GM12878 (cell line): ENCODE measurements around the gene NEGR1. TPM values are rescaled to one million over a fixed set of nuclear protein-coding genes. Genes with fewer than 3 reads are reported as not detected.

Experiments
- ATAC-seq: fragments of 200-7000 bp; cut with Tn5 transposase; 3 replicates; pipeline ENCODE4 v1.9.1; 2020; ENCODE audit warnings: mild to moderate bottlenecking, moderate library complexity
- BruUV-seq: library from RNA; stranded (reverse); fragments of 400-500 nt; replicated peaks from 2 replicates; lab custom pipeline; 2021; lab: Mats Ljungman, UMichigan
- CTCF ChIA-PET: fragments of 300-600 bp; sonication (Branson Sonifier 250); formaldehyde crosslinking; extraction: SDS; loops from one replicate; lab custom pipeline; 2021; ENCODE audit warnings: inconsistent platforms; lab: Yijun Ruan, JAX
- POLR2A ChIA-PET: fragments of 350-600 bp; formaldehyde crosslinking; extraction: SDS; loops from one replicate; lab custom pipeline; 2021; ENCODE audit warnings: inconsistent platforms; lab: Charles Lee
- RAD21 ChIA-PET: fragments of 300-600 bp; sonication (Branson Sonifier 250); formaldehyde crosslinking; loops from one replicate; lab custom pipeline; 2023; ENCODE audit warnings: antibody characterized with exemption; ENCODE audit not compliant: unreplicated experiment; lab: Charles Lee
- SMC1A ChIA-PET: fragments of 300-600 bp; sonication (Branson Sonifier 250); formaldehyde crosslinking; loops from one replicate; lab custom pipeline; 2023; ENCODE audit not compliant: unreplicated experiment, uncharacterized antibody; lab: Charles Lee
- DNase-seq: peaks from one replicate; pipeline ENCODE4 v3.0.0-alpha.2; 2011; ENCODE audit warnings: low read depth, low spot score
- FAIRE-seq: peaks from 3 replicates; lab custom pipeline; 2011; peaks lifted over from hg19 to GRCh38; lab: Jason Lieb, UNC
- H2AFZ ChIP-seq: 2 replicates; pipeline ENCODE4 v1.6.0; 2011; ENCODE audit warnings: low read depth, low read length, control low read depth; ENCODE audit not compliant: control insufficient read depth
- H3K27ac ChIP-seq: 2 replicates; pipeline ENCODE4 v1.5.1; 2011; ENCODE audit warnings: control low read depth; ENCODE audit not compliant: control insufficient read depth, insufficient read depth
- H3K27me3 ChIP-seq, 2 experiments: replicated peaks in 1 of 2; 2 replicates each; pipeline versions ENCODE4 v1.6.0 to v1.6.1; 2011; ENCODE audit warnings: low read length in 1 of 2; ENCODE audit not compliant: control insufficient read depth in 2 of 2, insufficient read depth in 2 of 2
- H3K36me3 ChIP-seq, 2 experiments: 2 replicates each; pipeline ENCODE4 v1.5.1; 2011; ENCODE audit warnings: low read length in 1 of 2; ENCODE audit not compliant: control insufficient read depth in 2 of 2, insufficient read depth in 2 of 2
- H3K4me1 ChIP-seq: 2 replicates; pipeline ENCODE4 v1.6.1; 2011; ENCODE audit warnings: mild to moderate bottlenecking, low read length, moderate library complexity, mixed read lengths; ENCODE audit not compliant: control insufficient read depth, insufficient read depth
- H3K4me2 ChIP-seq: 2 replicates; pipeline ENCODE4 v1.6.0; 2011; ENCODE audit warnings: control low read depth; ENCODE audit not compliant: control insufficient read depth, insufficient read depth
- H3K4me3 ChIP-seq: fragments of 200-600 bp; sonication (generic); 2 replicates; pipeline ENCODE4 v1.5.1; 2016
- H3K79me2 ChIP-seq: 2 replicates; pipeline ENCODE4 v1.6.0; 2011; ENCODE audit warnings: low read length; ENCODE audit not compliant: control insufficient read depth, insufficient read depth
- H3K9ac ChIP-seq: 2 replicates; pipeline ENCODE4 v1.8.0; 2011; ENCODE audit warnings: low read length, control low read depth, mixed read lengths; ENCODE audit not compliant: control insufficient read depth, insufficient read depth
- H3K9me3 ChIP-seq: replicated peaks from 3 replicates; pipeline ENCODE4 v1.5.1; 2011; ENCODE audit warnings: mild to moderate bottlenecking, low read length; ENCODE audit not compliant: control insufficient read depth, insufficient read depth
- H4K20me1 ChIP-seq: 2 replicates; pipeline ENCODE4 v1.6.0; 2011; ENCODE audit not compliant: control insufficient read depth, insufficient read depth
- ATF7 ChIP-seq: fragments of 450-650 bp; IDR thresholded peaks from 2 replicates; pipeline ENCODE4 v1.6.1; 2016; ENCODE audit warnings: low read depth, mild to moderate bottlenecking
- CHD4 ChIP-seq: fragments of 200-600 bp; sonication (generic); IDR thresholded peaks from 2 replicates; pipeline ENCODE4 v1.6.1; 2016; ENCODE audit warnings: mild to moderate bottlenecking
- E2F8 ChIP-seq: fragments of 450-650 bp; IDR thresholded peaks from 2 replicates; pipeline ENCODE4 v1.6.1; 2018; ENCODE audit warnings: mild to moderate bottlenecking, low read depth, moderate library complexity; ENCODE audit not compliant: partially characterized antibody
- NFIC ChIP-seq: IDR thresholded peaks from 2 replicates; pipeline ENCODE4 v1.6.1; 2012; ENCODE audit warnings: low read depth, mild to moderate bottlenecking, inconsistent platforms, low read length, moderate library complexity
- PAX5 ChIP-seq: IDR thresholded peaks from 2 replicates; pipeline ENCODE4 v1.6.1; 2011; ENCODE audit warnings: low read depth, low read length, borderline replicate concordance
- SUPT20H ChIP-seq: IDR thresholded peaks from 2 replicates; pipeline ENCODE4 v1.6.1; 2011; ENCODE audit warnings: low read depth, mild to moderate bottlenecking, low read length, moderate library complexity, borderline replicate concordance; ENCODE audit not compliant: control insufficient read depth
- ZBTB33 ChIP-seq: fragments of 450-650 bp; IDR thresholded peaks from 2 replicates; pipeline ENCODE4 v1.6.1; 2017; ENCODE audit warnings: mild to moderate bottlenecking
- ZBTB40 ChIP-seq: fragments of 450-650 bp; IDR thresholded peaks from 2 replicates; pipeline ENCODE4 v1.6.1; 2016; ENCODE audit warnings: mild to moderate bottlenecking, moderate library complexity, borderline replicate concordance
- WGBS: methylation state at CpG from one replicate; pipeline ENCODE4 v1.1.6; 2016; ENCODE audit warnings: low lambda C conversion rate; ENCODE audit not compliant: insufficient replicate concordance, insufficient coverage; ENCODE audit errors: missing lambda C conversion rate; 5-methylcytosine and 5-hydroxymethylcytosine counted together
- in situ Hi-C: fragments of 300-500 bp; cut with MboI; formaldehyde crosslinking; loops from 9 replicates; pipeline ENCODE4 v1.14.3; 2018; ENCODE audit warnings: mixed read lengths
- intact Hi-C: fragments of 100-400 bp; cut with micrococcal nuclease; formaldehyde crosslinking; loops from one replicate; pipeline ENCODE4 v1.14.2; 2022; ENCODE audit not compliant: unreplicated experiment
- polyA plus RNA-seq, 11 experiments: library from polyadenylated mRNA; depleted of rRNA in 4 of 11; unstranded in 6 of 11; stranded (reverse) in 5 of 11; fragments of >200 nt; fragmentation: Nextera tagmentation in 4 of 11; fragmentation: Illumina TruSeq in 1 of 11; extraction: Ambion mirVana in 4 of 11; extraction: Trizol in 1 of 11; gene quantifications; 1 replicate in 1 of 11; 2 replicates in 10 of 11; pipeline versions ENCODE4 v1.2.1 to v1.2.3, GENCODE V29; 2011 to 2016; ENCODE audit warnings: inconsistent platforms in 2 of 11, missing spikeins in 2 of 11, low read depth in 1 of 11
- total RNA-seq, 4 experiments: library from RNA; depleted of rRNA in 3 of 4; stranded (reverse); fragments of >200 nt in 3 of 4; fragmentation: Illumina TruSeq in 1 of 4; extraction: Trizol in 1 of 4; gene quantifications; 2 replicates each; pipeline versions ENCODE4 v1.2.1 to v1.2.3, GENCODE V29; 2013 to 2021

Gene NEGR1
- total and polyA plus RNA-seq, 10 of the 15 experiments (the other 5 are each of a cell fraction or from before 2014, with no cell fraction given): under 0.01 to 0.03 (median 0.01) TPM; not detected in 7

DNA sequence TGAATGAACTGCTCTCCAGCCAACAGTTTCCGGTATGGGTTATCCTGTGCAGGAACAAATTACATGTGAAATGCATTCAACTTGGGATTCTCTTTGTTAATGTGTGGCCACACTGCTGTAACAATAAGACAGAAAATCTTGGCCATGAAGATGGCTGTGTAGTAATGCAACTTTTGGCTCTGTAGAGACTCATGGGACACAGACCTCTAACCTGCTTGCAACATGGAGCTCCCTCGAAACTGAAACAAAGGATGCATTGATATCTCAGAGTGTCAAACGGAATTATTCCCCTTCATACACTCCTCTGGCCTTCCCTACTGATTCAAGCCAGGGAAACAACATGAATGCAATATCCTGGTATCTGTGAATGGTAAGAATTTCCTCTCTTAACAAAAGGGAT lies 642.2 kb downstream of the NEGR1 start:
- no peak overlapping the region for H3K9ac ChIP-seq
- H2AFZ ChIP-seq: no peak overlapping the region
- H3K36me3 ChIP-seq: no peaks in the 10 kb centered on the region
- H3K9me3 ChIP-seq: no peaks in the 10 kb centered on the region
- H3K4me1 ChIP-seq: no peaks in the 10 kb centered on the region
- no peak for DNase-seq
- no peak overlapping the region for H3K4me2 ChIP-seq
- CTCF ChIA-PET: no interaction called here
- H3K27me3 ChIP-seq: no peaks in the 10 kb centered on the region
- SMC1A ChIA-PET: interaction anchor here (1.5 kb wide), 1 partner anchor 21 kb away, joined by 3 read pairs; no protein-coding TSS in a partner anchor
- FAIRE-seq: no peak
- BruUV-seq: no TSS peak
- RAD21 ChIA-PET: no interaction called here
- no peak overlapping the region for H3K27ac ChIP-seq
- no peak for TF ChIP-seq E2F8
- no peak for TF ChIP-seq CHD4
- no peak for TF ChIP-seq NFIC
- TF ChIP-seq ZBTB40: no peak
- TF ChIP-seq ZBTB33: no peak
- TF ChIP-seq ATF7: no peak
- TF ChIP-seq SUPT20H: no peak
- no peak for TF ChIP-seq PAX5
- H3K4me3 ChIP-seq: no peak overlapping the region
- no peaks in the 10 kb centered on the region for H3K79me2 ChIP-seq
- intact Hi-C loops (no loop called here), in situ Hi-C loops (no loop called here)
- H4K20me1 ChIP-seq: no peaks in the 10 kb centered on the region
- POLR2A ChIA-PET: no interaction called here
- 23% methylated on average over 3 of the region's 3 CpGs for WGBS
- ATAC-seq: no peak
